ENCODE data around the gene DUSP12. TPM values are rescaled to one million over a fixed set of nuclear protein-coding genes. Genes with fewer than 3 reads are reported as not detected.
A peak's percentile ranks its signal among the peaks of the same experiment; 100 is the strongest.

DUSP12 gene
- total and polyA plus RNA-seq, 9 of the 15 experiments (the other 6 are each of a cell fraction or from before 2014, with no cell fraction given): 10.4 to 81.4 (median 43.6) TPM

- TF ChIP-seq GTF2B (IDR thresholded peaks at IDR 0.05; ENCODE audit: extremely low read depth, insufficient read length) (no peak), ZKSCAN3 (CRISPR knock-in tag; IDR thresholded peaks at IDR 0.05) (no peak), NBN (IDR thresholded peaks at IDR 0.05; ENCODE audit: low read depth) (no peak; the same call in 1 of the 2 replicates), MCM5 (IDR thresholded peaks at IDR 0.05; ENCODE audit: low read depth) (no peak), TEAD1 (CRISPR knock-in tag; IDR thresholded peaks at IDR 0.05) (no peak), PKNOX1 (IDR thresholded peaks at IDR 0.05) (no peak), SIRT6 (IDR thresholded peaks at IDR 0.05; ENCODE audit: low read depth, low read length) (no peak), ZNF740 (CRISPR knock-in tag; IDR thresholded peaks at IDR 0.05) (no peak), ZNF740 (tag; IDR thresholded peaks at IDR 0.05) (no peak), POLR2AphosphoS2 (IDR thresholded peaks at IDR 0.05; ENCODE audit: low read length) (no peak), SP2 (IDR thresholded peaks at IDR 0.05; ENCODE audit: extremely low read depth, low read depth, low read length, poor library complexity, severe bottlenecking) (no peak), RHOXF2B (CRISPR knock-in tag; conservative IDR thresholded peaks at IDR 0.05) (no peak), ZNF445 (CRISPR knock-in tag; IDR thresholded peaks at IDR 0.05; ENCODE audit: low read depth) (no peak), ILF3 (IDR thresholded peaks at IDR 0.05; ENCODE audit: borderline replicate concordance) (no peak; the same call in 1 of the 2 replicates), TBP (optimal IDR thresholded peaks at IDR 0.05; ENCODE audit: low read depth, low read length) (peak; percentile 70), ZBTB34 (CRISPR knock-in tag; IDR thresholded peaks at IDR 0.05) (no peak), GABPA (tag; conservative IDR thresholded peaks at IDR 0.05; ENCODE audit: low read depth) (peak; percentile 87), CEBPB (tag; IDR thresholded peaks at IDR 0.05) (no peak), MLLT1 (IDR thresholded peaks at IDR 0.05) (peak; percentile 6 to 71; a peak in 1 of 4 replicates), RBM39 (optimal IDR thresholded peaks at IDR 0.05; ENCODE audit: low read depth, low read length) (no peak), BRF2 (IDR thresholded peaks at IDR 0.05; ENCODE audit: borderline replicate concordance, insufficient read depth, insufficient read length) (no peak), ZNF431 (CRISPR knock-in tag; IDR thresholded peaks at IDR 0.05) (no peak; the same call in 1 of the 2 replicates)
Measured at GRCh38 chr1:161726473-161727255, 22.9 kb upstream of the DUSP12 start (continued).
